HEK293 (cell line): ENCODE measurements around the gene TP53I11.

Experiments used
- AEBP2 ChIP-seq: fragments of 450-650 bp; formaldehyde crosslinking; IDR thresholded peaks from 2 replicates; pipeline ENCODE4 v1.5.1; 2016; ENCODE audit warnings: missing biosample characterization, missing genetic modification characterization, borderline replicate concordance
- CTCF ChIP-seq: fragments of 450-650 bp; formaldehyde crosslinking; IDR thresholded peaks from 2 replicates; pipeline ENCODE4 v1.5.1; 2016; ENCODE audit warnings: missing biosample characterization, missing genetic modification characterization
- REST ChIP-seq: fragments of 450-650 bp; formaldehyde crosslinking; IDR thresholded peaks from 2 replicates; pipeline ENCODE4 v1.5.1; 2016; ENCODE audit warnings: missing biosample characterization, missing genetic modification characterization
- ZBTB17 ChIP-seq: fragments of 450-650 bp; formaldehyde crosslinking; IDR thresholded peaks from 2 replicates; pipeline ENCODE4 v1.5.1; 2016; ENCODE audit warnings: missing biosample characterization, missing genetic modification characterization
- ZBTB26 ChIP-seq: fragments of 450-650 bp; formaldehyde crosslinking; optimal IDR thresholded peaks from 2 replicates; pipeline ENCODE3; 2016; ENCODE audit warnings: missing biosample characterization, mild to moderate bottlenecking, missing genetic modification characterization
- ZNF274 ChIP-seq, 2 experiments: fragments of 200-500 bp in 1 of 2; fragments of 450-650 bp in 1 of 2; sonication (Bioruptor generic) in 1 of 2; formaldehyde crosslinking in 1 of 2; IDR thresholded peaks; 2 replicates each; pipeline versions ENCODE4 v1.5.1 to v1.6.1; 2014 to 2016; ENCODE audit warnings: borderline replicate concordance in 1 of 2, inconsistent platforms in 1 of 2, low read length in 1 of 2, missing biosample characterization in 1 of 2, missing genetic modification characterization in 1 of 2
- ZNF416 ChIP-seq: fragments of 450-650 bp; formaldehyde crosslinking; IDR thresholded peaks from 2 replicates; pipeline ENCODE4 v1.5.1; 2016; ENCODE audit warnings: missing biosample characterization, missing genetic modification characterization
- ZNF518A ChIP-seq: fragments of 450-650 bp; formaldehyde crosslinking; conservative IDR thresholded peaks from 2 replicates; pipeline ENCODE4 v1.5.1; 2016; ENCODE audit warnings: low read depth, missing biosample characterization, missing genetic modification characterization
- ZNF639 ChIP-seq: fragments of 450-650 bp; formaldehyde crosslinking; IDR thresholded peaks from 2 replicates; pipeline ENCODE4 v1.5.1; 2016; ENCODE audit warnings: missing biosample characterization, missing genetic modification characterization
- ZNF707 ChIP-seq: fragments of 450-650 bp; formaldehyde crosslinking; IDR thresholded peaks from 2 replicates; pipeline ENCODE4 v1.5.1; 2016; ENCODE audit warnings: missing biosample characterization, missing genetic modification characterization

- TF ChIP-seq ZNF707 (tag by site-specific recombination) (no peak), AEBP2 (no peak), CTCF (tag by site-specific recombination) (no peak), ZNF274 (IDR thresholded peaks at IDR 0.05; ENCODE audit: low read length) (no peak), ZNF274 (tag by site-specific recombination; IDR thresholded peaks at IDR 0.05; ENCODE audit: borderline replicate concordance) (no peak), ZNF639 (tag by site-specific recombination) (no peak), ZNF416 (tag by site-specific recombination) (no peak), REST (tag by site-specific recombination) (no peak), ZBTB26 (no peak), ZBTB17 (tag by site-specific recombination) (no peak), ZNF518A (tag by site-specific recombination) (no peak)
These were observed 25.9 kb upstream of the TP53I11 start for GRCh38 chr11:44976576-44976975.
